Activated T-helper 1 cell treated with anti-CD3 and anti-CD28 coated beads, Interleukin-2, amount 50 U/mL, for 16 hours (primary cell): ENCODE data around the gene DDX39B.
A peak's percentile ranks its signal among the peaks of the same experiment; 100 is the strongest.

Experiments used
- DNase-seq, 2 donors: peaks; one replicate each; pipeline ENCODE4 v3.0.0-alpha.2; 2020; ENCODE audit warnings: low read depth in 1 of 2, low spot score in 1 of 2

The DDX39B gene

GRCh38 chr6:31575952-31576685 is 34.3 kb upstream of the DDX39B start:
- no peak for DNase-seq

- peak; percentile 45 to 76 for DNase-seq
Observed at GRCh38 chr6:31575335-31575901, 33.6 kb upstream of the DDX39B start, which contains the start of gene TNF. Gene TNF, plus strand, starts transcription at chr6:31575565. Its CDS starts 177 bp downstream, at chr6:31575742.

GRCh38 chr6:31574106-31575061 is 32.6 kb upstream of the DDX39B start:
- no peak for DNase-seq

GRCh38 chr6:31573239-31574105 is 31.7 kb upstream of the DDX39B start:
- DNase-seq, result no peak

GRCh38 chr6:31572041-31572911 is 30.5 kb upstream of the DDX39B start, which contains the start of gene LTA:
Gene LTA, plus strand, starts transcription at chr6:31572289. Its CDS starts 454 bp downstream, at chr6:31572743.
- peak; percentile 57 to 66 for DNase-seq

GRCh38 chr6:31569861-31570536 is 28.2 kb upstream of the DDX39B start:
- no peak for DNase-seq

GRCh38 chr6:31568537-31568961 is 26.7 kb upstream of the DDX39B start:
- DNase-seq, result peak in 1 of 2 donors; percentile 60

- no peak for DNase-seq
Observed at GRCh38 chr6:31567531-31568370, 25.9 kb upstream of the DDX39B start.

GRCh38 chr6:31560697-31561058 is 18.9 kb upstream of the DDX39B start:
- DNase-seq, result no peak

- DNase-seq, result no peak
Observed at GRCh38 chr6:31559958-31560696, 18.3 kb upstream of the DDX39B start.

- DNase-seq, result no peak
Observed at GRCh38 chr6:31559606-31559957, 17.8 kb upstream of the DDX39B start.

- DNase-seq, result peak in 1 of 2 donors; percentile 59
Observed at GRCh38 chr6:31558631-31559500, 17.1 kb upstream of the DDX39B start.

GRCh38 chr6:31558318-31558625 is 16.5 kb upstream of the DDX39B start:
- DNase-seq, result no peak

GRCh38 chr6:31557443-31558317 is 15.9 kb upstream of the DDX39B start:
- DNase-seq, result no peak

GRCh38 chr6:31556307-31556706 is 14.5 kb upstream of the DDX39B start:
- DNase-seq, result no peak

- DNase-seq, result peak in 1 of 2 donors; percentile 47
Observed at GRCh38 chr6:31551371-31551770, 9.6 kb upstream of the DDX39B start.
